ENCODE measurements around the gene CNOT6. TPM values are rescaled to one million over a fixed set of nuclear protein-coding genes. Genes with fewer than 3 reads are reported as not detected.

Gene CNOT6
- total RNA-seq, 6 donors from 2014 or later, result 9.7 to 27.8 (median 18.2) TPM

GRCh38 chr5:180612683-180613082 is 118.5 kb downstream of the CNOT6 start:
- TF ChIP-seq, protein P1, sequence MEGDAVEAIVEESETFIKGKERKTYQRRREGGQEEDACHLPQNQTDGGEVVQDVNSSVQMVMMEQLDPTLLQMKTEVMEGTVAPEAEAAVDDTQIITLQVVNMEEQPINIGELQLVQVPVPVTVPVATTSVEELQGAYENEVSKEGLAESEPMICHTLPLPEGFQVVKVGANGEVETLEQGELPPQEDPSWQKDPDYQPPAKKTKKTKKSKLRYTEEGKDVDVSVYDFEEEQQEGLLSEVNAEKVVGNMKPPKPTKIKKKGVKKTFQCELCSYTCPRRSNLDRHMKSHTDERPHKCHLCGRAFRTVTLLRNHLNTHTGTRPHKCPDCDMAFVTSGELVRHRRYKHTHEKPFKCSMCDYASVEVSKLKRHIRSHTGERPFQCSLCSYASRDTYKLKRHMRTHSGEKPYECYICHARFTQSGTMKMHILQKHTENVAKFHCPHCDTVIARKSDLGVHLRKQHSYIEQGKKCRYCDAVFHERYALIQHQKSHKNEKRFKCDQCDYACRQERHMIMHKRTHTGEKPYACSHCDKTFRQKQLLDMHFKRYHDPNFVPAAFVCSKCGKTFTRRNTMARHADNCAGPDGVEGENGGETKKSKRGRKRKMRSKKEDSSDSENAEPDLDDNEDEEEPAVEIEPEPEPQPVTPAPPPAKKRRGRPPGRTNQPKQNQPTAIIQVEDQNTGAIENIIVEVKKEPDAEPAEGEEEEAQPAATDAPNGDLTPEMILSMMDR (IDR thresholded peaks at IDR 0.05), result no peak
- TF ChIP-seq EP300 (IDR thresholded peaks at IDR 0.05) (no peak), POLR2AphosphoS5 (IDR thresholded peaks at IDR 0.05) (no peak), POLR2A (IDR thresholded peaks at IDR 0.05) (no peak)
- ATAC-seq (ENCODE audit: low FRiP score in 2 of 2), result no peak
- Histone ChIP-seq H3K36me3 (peaks cover 0 to 21% (median 0%) of the 10 kb centered on the region in 4 donors), H3K27me3 (no peaks in the 10 kb centered on the region), H3K4me3 (no peak overlapping the region), H3K4me1 (peaks cover 0 to 3% (median 0%) of the 10 kb centered on the region in 4 donors), H3K9me3 (no peaks in the 10 kb centered on the region), H3K27ac (no peak overlapping the region)
- DNase-seq, result peak in 1 of 2 donors; percentile 56
- WGBS, 2 donors, result 88 to 95% methylated on average over 12 to 15 of the region's 15 CpGs

DNA sequence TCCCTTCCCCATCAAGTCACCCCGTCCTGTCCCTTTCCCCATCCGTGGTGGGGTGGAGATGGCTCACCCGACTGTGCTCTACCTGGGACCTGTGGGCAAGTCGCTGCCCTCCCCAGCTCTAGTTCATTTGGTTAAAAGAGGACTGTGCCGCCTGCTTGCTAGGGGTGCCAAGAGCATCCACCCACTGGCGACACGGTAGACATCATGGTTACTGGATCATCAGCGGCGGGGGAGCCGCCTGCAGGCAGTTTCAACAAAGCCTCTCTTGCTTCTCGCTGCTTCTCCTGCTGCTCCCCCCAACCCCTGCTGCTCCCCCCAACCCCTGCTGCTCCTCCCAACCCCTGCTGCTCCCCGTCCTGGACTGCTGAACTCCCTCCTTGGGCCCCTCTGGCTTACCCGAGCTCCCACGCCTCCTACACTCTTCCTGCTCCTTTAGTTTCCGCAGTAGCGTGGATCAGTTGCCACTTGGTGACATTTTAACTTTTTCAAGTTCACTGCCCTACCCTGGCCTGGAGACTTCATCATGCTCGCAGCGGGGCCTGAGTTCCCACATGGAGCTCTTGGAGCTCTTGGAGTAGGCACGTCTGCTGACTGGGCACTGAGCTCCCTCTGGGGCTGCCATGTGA is 119.1 kb downstream of the CNOT6 start:
- no peaks in the 10 kb centered on the region for H3K27me3 ChIP-seq
- no peak overlapping the region for H3K4me3 ChIP-seq
- TF ChIP-seq, protein P1 (IDR thresholded peaks at IDR 0.05), result no peak
- TF ChIP-seq POLR2A (IDR thresholded peaks at IDR 0.05), result no peak
- TF ChIP-seq EP300 (IDR thresholded peaks at IDR 0.05), result no peak
- no peak for TF ChIP-seq POLR2AphosphoS5 (IDR thresholded peaks at IDR 0.05)
- H3K4me1 ChIP-seq, result peaks cover 0 to 3% (median 0%) of the 10 kb centered on the region in 4 donors
- H3K27ac ChIP-seq, result no peak overlapping the region
- H3K9me3 ChIP-seq, result no peaks in the 10 kb centered on the region
- no peak for ATAC-seq (ENCODE audit: low FRiP score in 2 of 2)
- peaks cover 0 to 21% (median 0%) of the 10 kb centered on the region in 4 donors for H3K36me3 ChIP-seq
- WGBS, 2 donors, result 79 to 87% methylated on average over 16 to 19 of the region's 19 CpGs
- DNase-seq, result no peak

GRCh38 chr5:180613814-180614188 is 119.6 kb downstream of the CNOT6 start:
- Histone ChIP-seq H3K27ac (no peak overlapping the region), H3K4me3 (no peak overlapping the region), H3K4me1 (peaks cover 0 to 6% (median 1%) of the 10 kb centered on the region in 4 donors), H3K27me3 (no peaks in the 10 kb centered on the region), H3K36me3 (peaks cover 0 to 18% (median under 1%) of the 10 kb centered on the region in 4 donors), H3K9me3 (no peaks in the 10 kb centered on the region)
- DNase-seq, result peak in 1 of 2 donors; percentile 58
- 81 to 90% methylated on average over 10 to 11 of the region's 11 CpGs for WGBS, 2 donors
- TF ChIP-seq, protein P1 (IDR thresholded peaks at IDR 0.05), result no peak
- TF ChIP-seq POLR2AphosphoS5 (IDR thresholded peaks at IDR 0.05) (no peak), POLR2A (IDR thresholded peaks at IDR 0.05) (no peak), EP300 (IDR thresholded peaks at IDR 0.05) (no peak)
- ATAC-seq (ENCODE audit: low FRiP score in 2 of 2), result no peak

DNA sequence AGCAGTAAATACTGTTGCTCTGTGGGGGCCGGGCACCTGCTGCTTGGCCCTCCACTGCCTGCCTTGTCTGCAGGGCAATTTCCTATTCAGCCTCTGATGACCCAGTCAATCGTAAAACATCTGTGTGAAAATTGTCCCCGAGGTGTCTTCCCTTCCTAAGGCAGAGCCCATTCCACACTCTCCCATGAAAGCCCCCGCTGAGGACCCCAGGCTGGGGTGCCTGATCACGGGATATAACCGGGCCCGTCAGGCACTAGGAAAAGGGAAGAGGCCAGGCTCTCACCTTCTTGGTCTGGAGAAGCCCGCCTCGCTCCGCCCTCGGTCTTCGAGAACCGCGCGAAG is 124.3 kb downstream of the CNOT6 start:
- ATAC-seq (ENCODE audit: low FRiP score in 2 of 2), result no peak

More for the DNA sequence above, 124.3 kb downstream of the CNOT6 start:
- H3K36me3 ChIP-seq, result peaks cover 0 to 20% (median 8%) of the 10 kb centered on the region in 4 donors
- no peak overlapping the region for H3K27ac ChIP-seq
- no peaks in the 10 kb centered on the region for H3K9me3 ChIP-seq
- H3K4me3 ChIP-seq, result peak overlapping the region in 3 of 4 donors; percentile 40 to 43 (median 41)
- 48 to 61% methylated on average over 11 to 15 of the region's 15 CpGs for WGBS, 2 donors
- DNase-seq, result no peak
- peaks cover 4 to 22% (median 9%) of the 10 kb centered on the region in 4 donors for H3K4me1 ChIP-seq
- no peak for TF ChIP-seq EP300 (IDR thresholded peaks at IDR 0.05)
- no peak for TF ChIP-seq POLR2AphosphoS5 (IDR thresholded peaks at IDR 0.05)
- TF ChIP-seq POLR2A (IDR thresholded peaks at IDR 0.05), result no peak
- TF ChIP-seq, protein P1 (IDR thresholded peaks at IDR 0.05), result no peak
- H3K27me3 ChIP-seq, result peaks cover 0 to 6% (median 0%) of the 10 kb centered on the region in 4 donors

Data from upper lobe of left lung (tissue), 6 donors.